GM12891 (cell line): Measurements from ENCODE around the gene POLR1B.

Source experiments
- POLR2A ChIP-seq: IDR thresholded peaks from 2 replicates; pipeline ENCODE4 v1.6.1; 2011; ENCODE audit warnings: low read depth, low read length, control low read depth
- POLR2AphosphoS5 ChIP-seq: IDR thresholded peaks from 2 replicates; pipeline ENCODE4 v1.6.1; 2011; ENCODE audit warnings: low read depth, low read length, control low read depth
- TAF1 ChIP-seq: IDR thresholded peaks from 2 replicates; pipeline ENCODE4 v1.6.1; 2011; ENCODE audit warnings: low read depth, low read length, control low read depth

- no peak for TF ChIP-seq POLR2A
- TF ChIP-seq POLR2AphosphoS5, result no peak
- TF ChIP-seq TAF1, result no peak
Observed at GRCh38 chr2:112579241-112579640, 37.0 kb downstream of the POLR1B start.
